ENCODE data around the gene KLF17. TPM values are rescaled to one million over a fixed set of nuclear protein-coding genes. Genes with fewer than 3 reads are reported as not detected.

KLF17 gene
- total RNA-seq, 1 donor from 2014 or later, result not detected

GRCh38 chr1:44086692-44087474 lies 31.7 kb upstream of the KLF17 start:
- intact Hi-C loops (cut with DNase I), result no loop called here
- Histone ChIP-seq H3K27me3 (no peaks in the 10 kb centered on the region), H3K36me3 (no peaks in the 10 kb centered on the region), H3K4me3 (no peak overlapping the region), H3K4me1 (no peaks in the 10 kb centered on the region), H3K9me3 (no peaks in the 10 kb centered on the region), H3K27ac (no peak overlapping the region)
- TF ChIP-seq CTCF (IDR thresholded peaks at IDR 0.05), result no peak
- DNase-seq (ENCODE audit: low spot score in 2 of 2), result no peak

GRCh38 chr1:44089371-44090048 lies 29.1 kb upstream of the KLF17 start:
- no peak overlapping the region for H3K27ac ChIP-seq
- intact Hi-C loops (cut with DNase I), result no loop called here
- H3K4me3 ChIP-seq, result no peak overlapping the region
- no peaks in the 10 kb centered on the region for H3K27me3 ChIP-seq
- TF ChIP-seq CTCF (IDR thresholded peaks at IDR 0.05), result no peak
- no peaks in the 10 kb centered on the region for H3K36me3 ChIP-seq
- no peaks in the 10 kb centered on the region for H3K4me1 ChIP-seq
- H3K9me3 ChIP-seq, result peaks cover 0 to 4% of the 10 kb centered on the region in 2 donors
- no peak for DNase-seq (ENCODE audit: low spot score in 2 of 2)

- intact Hi-C loops (cut with DNase I), result no loop called here
Observed at GRCh38 chr1:44090429-44091252, 28.0 kb upstream of the KLF17 start.

GRCh38 chr1:44094047-44094446 lies 24.6 kb upstream of the KLF17 start:
- H3K4me1 ChIP-seq, result no peaks in the 10 kb centered on the region
- H3K9me3 ChIP-seq, result peaks cover 0 to 4% of the 10 kb centered on the region in 2 donors
- TF ChIP-seq CTCF (IDR thresholded peaks at IDR 0.05), result no peak
- H3K27ac ChIP-seq, result no peak overlapping the region
- no peaks in the 10 kb centered on the region for H3K27me3 ChIP-seq
- H3K4me3 ChIP-seq, result no peak overlapping the region
- DNase-seq (ENCODE audit: low spot score in 2 of 2), result no peak
- no peaks in the 10 kb centered on the region for H3K36me3 ChIP-seq
- intact Hi-C loops (cut with DNase I), result no loop called here

More at GRCh38 chr1:44090429-44091252, 28.0 kb upstream of the KLF17 start:
- peaks cover 0 to 4% of the 10 kb centered on the region in 2 donors for H3K9me3 ChIP-seq
- TF ChIP-seq CTCF (IDR thresholded peaks at IDR 0.05), result no peak
- H3K4me3 ChIP-seq, result no peak overlapping the region
- H3K36me3 ChIP-seq, result no peaks in the 10 kb centered on the region
- no peaks in the 10 kb centered on the region for H3K27me3 ChIP-seq
- H3K4me1 ChIP-seq, result no peaks in the 10 kb centered on the region
- no peak for DNase-seq (ENCODE audit: low spot score in 2 of 2)
- H3K27ac ChIP-seq, result no peak overlapping the region

GRCh38 chr1:44100183-44100868 lies 18.3 kb upstream of the KLF17 start:
- Histone ChIP-seq H3K4me3 (no peak overlapping the region), H3K4me1 (no peaks in the 10 kb centered on the region), H3K27me3 (no peaks in the 10 kb centered on the region), H3K36me3 (no peaks in the 10 kb centered on the region), H3K9me3 (no peaks in the 10 kb centered on the region), H3K27ac (no peak overlapping the region)
- no peak for DNase-seq (ENCODE audit: low spot score in 2 of 2)
- no peak for TF ChIP-seq CTCF (IDR thresholded peaks at IDR 0.05)
- intact Hi-C loops (cut with DNase I), result no loop called here

Data from ascending aorta (tissue), 2 donors.